Ishikawa (cell line): ENCODE measurements around the gene EIF4E.

ENCODE experiments used
- CEBPB ChIP-seq: IDR thresholded peaks from 2 replicates; pipeline ENCODE4 v1.6.1; 2012
- EP300 ChIP-seq: IDR thresholded peaks from 2 replicates; pipeline ENCODE4 v1.6.1; 2012; ENCODE audit warnings: borderline replicate concordance
- RAD21 ChIP-seq: IDR thresholded peaks from 2 replicates; pipeline ENCODE4 v1.6.1; 2012; ENCODE audit warnings: low read depth
- REST ChIP-seq: IDR thresholded peaks from 2 replicates; pipeline ENCODE4 v1.6.1; 2012; ENCODE audit warnings: low read depth, mild to moderate bottlenecking

GRCh38 chr4:98969878-98970785, 41.2 kb upstream of the EIF4E start:
- no peak for TF ChIP-seq RAD21
- no peak for TF ChIP-seq CEBPB
- no peak for TF ChIP-seq REST
- no peak for TF ChIP-seq EP300
